HG03457 (cell line): ENCODE results near the gene MIX23.

ENCODE experiments used
- ATAC-seq: cut with Tn5 transposase; IDR thresholded peaks from one replicate; pipeline ENCODE4 v1.9.1; 2021; ENCODE audit warnings: moderate number of reproducible peaks; ENCODE audit not compliant: unreplicated experiment

Gene MIX23

GRCh38 chr3:122353215-122353614 is 29.8 kb downstream of the MIX23 start:
- ATAC-seq = no peak

- no peak for ATAC-seq
Observed at GRCh38 chr3:122351612-122352011, 31.4 kb downstream of the MIX23 start.

GRCh38 chr3:122350814-122351418 is 32.1 kb downstream of the MIX23 start:
- no peak for ATAC-seq

- no peak for ATAC-seq
Observed at GRCh38 chr3:122349171-122349570, 33.9 kb downstream of the MIX23 start.

DNA sequence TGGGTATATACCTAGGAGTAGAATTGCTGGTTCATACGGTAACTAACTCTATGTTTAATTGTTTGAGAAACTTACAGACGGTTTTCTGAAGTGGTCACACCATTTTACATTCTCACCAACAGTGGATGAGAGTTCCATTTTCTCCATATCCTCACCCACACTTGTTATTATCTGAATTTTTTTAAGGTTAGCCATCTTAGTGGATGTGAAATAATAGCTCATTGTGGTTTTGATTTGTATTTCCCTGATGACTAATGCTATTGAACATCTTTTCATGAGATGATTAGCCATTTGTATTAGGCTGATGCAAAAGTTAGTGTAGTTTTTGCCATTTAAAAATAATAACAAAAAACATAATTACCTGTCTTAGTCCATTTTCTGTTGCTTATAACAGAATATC is 39.4 kb downstream of the MIX23 start:
- no peak for ATAC-seq

- no peak for ATAC-seq
Observed at GRCh38 chr3:122342803-122343202, 40.2 kb downstream of the MIX23 start.

- ATAC-seq = no peak
Observed at GRCh38 chr3:122332551-122332950, 50.5 kb downstream of the MIX23 start.

DNA sequence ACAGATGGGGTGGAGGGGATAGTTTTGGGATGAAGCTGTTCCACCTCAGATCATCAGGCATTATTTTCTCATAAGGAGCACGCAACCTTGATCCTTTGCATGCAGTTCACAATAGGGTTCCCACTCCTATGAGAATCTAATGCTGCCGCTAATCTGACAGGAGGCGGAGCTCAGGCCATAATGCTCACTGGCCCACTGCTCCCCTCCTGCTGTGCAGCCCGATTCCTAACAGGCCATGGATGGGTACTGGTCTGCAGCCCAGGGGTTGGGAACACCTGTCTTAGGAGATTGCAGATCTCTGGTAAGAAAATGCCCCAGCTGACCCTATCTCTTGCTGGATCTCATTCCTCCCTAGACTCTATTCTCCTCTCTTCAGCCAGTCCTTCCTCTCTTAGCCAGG is 51.1 kb downstream of the MIX23 start:
- no peak for ATAC-seq

DNA sequence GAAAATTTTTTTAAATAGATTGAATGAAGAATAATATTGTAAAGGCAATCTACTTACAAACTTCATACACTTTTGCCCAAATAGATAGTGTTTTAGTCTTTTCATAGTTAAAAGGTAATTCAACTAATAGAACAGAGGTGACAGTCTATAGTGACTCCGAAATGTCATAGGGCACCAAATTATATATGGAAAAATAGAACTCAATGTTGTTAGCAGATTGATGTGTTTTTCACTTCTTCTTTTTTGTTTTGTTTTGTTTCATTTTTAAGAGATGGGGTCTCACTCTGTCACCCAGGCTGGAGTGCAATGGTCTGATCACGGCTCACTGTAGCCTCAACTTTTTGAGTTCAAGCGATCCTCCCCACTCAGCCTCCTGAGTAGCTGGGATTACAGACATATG is 57.3 kb downstream of the MIX23 start:
- no peak for ATAC-seq

DNA sequence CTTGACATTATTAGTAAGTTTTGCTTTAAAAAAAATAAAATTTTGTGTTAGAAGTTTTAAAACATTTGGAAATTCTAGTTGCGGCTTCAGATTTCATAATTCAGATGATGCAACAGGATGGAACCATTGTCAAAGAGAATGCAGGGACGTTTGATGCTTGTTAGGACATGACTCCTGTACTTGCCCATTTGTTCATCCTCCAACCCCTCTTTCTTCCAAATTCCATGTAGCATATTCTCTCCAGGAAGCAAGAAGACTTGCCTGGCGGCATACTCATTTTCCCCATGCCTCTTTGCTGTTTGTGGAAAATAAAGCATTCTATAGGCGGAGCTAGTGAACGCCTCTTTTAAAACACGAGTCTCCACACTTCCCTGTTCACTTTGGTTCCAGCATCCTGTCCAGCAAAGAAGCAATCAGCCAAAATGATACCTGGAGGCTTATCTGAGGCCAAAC is 58.1 kb downstream of the MIX23 start, which contains the start of gene CSTA:
CSTA (plus strand) TSS at position 378 of the 453 bp plus-strand sequence; CDS start at position 423, 45 bp downstream.
- ATAC-seq = no peak

DNA sequence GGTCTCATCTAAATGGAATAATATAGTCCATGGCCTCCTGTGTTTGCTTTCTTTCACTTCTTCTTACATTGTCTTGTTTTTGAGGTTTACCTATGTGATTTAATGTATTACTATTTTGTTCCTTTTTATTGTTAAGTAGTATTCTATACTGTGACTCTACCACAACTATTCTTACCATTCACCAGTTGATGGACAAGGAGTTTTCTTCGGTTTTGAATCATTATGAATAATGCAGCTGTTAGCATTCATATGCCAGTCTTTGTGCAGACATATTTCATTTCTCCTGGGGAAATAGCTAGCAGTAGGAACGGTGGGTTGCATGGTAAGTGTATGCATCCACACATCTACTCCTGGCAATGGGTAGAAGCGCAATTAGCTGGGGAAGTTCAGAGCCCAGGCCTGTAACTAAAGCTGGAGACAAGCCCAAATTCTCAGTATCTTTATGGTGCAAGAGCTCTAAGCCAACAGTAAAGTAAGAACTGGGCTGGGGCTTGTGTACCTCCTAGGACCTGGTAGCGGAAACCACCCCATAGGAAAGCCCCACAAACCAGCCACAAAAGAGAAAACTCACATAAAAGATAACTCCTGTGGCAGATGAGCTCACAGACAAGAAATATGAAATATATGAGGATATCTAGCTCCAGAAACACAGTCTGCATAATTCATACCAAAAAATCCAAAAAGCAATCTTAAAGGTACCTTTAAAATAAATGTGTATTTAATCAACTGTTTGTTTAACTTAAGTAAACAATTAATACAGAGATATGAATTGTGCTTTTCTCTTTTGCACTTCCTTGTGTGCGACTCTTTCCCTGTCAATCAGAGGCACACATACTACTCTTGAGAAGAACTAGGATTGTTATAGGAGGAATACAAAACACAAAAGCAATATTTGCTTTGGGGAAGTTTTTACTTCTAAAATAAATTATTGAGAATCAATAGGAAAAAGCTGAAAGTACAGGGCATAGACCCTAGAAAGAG is 60.6 kb downstream of the MIX23 start:
- peak; percentile 74 for ATAC-seq

DNA sequence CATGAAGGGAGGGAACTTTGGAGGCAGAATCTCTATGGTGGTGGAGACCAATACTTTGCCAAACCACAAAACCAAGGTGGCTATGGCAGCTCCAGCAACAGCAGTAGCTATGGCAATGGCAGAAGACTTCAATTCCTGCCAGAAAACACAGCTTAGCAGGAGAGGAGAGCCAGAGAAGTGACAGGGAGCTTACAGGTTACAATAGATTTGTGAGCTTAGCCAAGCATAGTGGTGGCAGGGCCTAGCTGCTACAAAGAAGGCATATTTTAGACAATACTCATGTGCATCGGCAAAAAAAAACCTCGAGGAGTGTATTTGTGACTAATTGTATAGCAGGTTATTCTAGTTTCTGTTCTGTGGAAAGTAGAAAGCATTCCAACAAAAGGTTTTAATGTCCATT is 64.4 kb downstream of the MIX23 start:
- ATAC-seq = no peak

DNA sequence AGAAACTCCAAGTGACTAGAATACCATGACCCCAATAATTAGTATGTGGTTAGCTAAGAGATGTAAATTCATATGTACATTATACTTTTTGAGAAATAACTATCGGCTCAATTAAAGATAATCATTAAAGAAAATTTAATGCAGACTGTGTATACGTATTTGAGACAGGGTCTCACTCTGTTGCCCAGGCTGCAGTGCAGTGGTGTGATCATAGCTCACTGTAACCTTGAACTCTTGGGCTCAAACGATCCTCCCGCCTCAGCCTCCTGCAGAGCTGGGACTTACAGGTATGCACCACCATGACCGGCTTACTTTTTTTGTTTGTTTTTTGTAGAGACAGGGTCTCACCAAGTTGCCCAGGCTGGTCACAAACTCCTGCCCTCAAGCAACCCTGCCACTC is 66.7 kb downstream of the MIX23 start:
- no peak for ATAC-seq

GRCh38 chr3:122315619-122316018 is 67.4 kb downstream of the MIX23 start:
- ATAC-seq = no peak

- no peak for ATAC-seq
Observed at GRCh38 chr3:122314228-122314876, 68.7 kb downstream of the MIX23 start.

- ATAC-seq = no peak
Observed at GRCh38 chr3:122313281-122313680, 69.8 kb downstream of the MIX23 start.

DNA sequence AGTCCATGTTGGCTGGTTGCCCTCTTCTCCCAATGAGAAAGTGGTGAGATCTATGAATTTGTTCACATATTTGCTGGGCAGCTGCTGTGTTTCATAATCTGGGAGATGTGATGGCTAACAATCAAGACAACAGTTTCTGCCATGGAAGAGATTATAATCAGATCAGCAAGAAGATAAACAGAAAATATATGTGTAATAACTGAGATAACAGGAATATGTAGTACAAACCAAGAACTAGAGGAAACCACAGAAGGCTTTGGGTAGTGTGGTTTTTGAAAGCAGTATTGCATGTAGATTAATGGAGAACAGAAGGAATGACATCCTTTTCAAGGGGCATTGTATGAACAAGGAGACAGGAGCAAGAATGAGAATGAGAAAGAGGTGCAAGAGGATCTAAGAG is 70.2 kb downstream of the MIX23 start:
- ATAC-seq = no peak

DNA sequence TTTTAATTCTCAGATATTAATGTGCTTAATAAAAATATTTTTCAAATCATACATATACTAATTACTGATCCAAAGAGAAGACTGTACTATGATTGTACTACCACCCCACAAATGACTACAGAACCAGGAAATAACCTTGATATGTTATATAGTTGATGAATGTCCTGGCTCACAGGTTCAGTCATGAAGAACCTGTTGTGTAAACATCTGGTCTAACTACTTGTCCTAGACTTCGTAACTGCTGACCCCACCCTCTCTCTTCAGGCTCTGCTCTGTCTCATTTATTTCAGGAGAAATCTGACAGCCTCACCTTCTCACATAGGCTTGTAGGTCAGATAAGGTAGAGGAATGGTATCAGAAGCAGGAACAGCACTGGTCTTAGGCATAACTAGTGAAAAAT is 72.7 kb downstream of the MIX23 start:
- no peak for ATAC-seq
